Common myeloid progenitor, CD34-positive (primary cell): ENCODE results near the gene POF1B.

Source experiments
- CTCF ChIA-PET: fragments of 350-600 bp; sonication (Branson Sonifier 250); formaldehyde crosslinking; loops from one replicate; lab custom pipeline; 2021; ENCODE audit warnings: antibody characterized with exemption; lab: Charles Lee
- POLR2A ChIA-PET: fragments of 350-600 bp; sonication (Branson Sonifier 250); formaldehyde crosslinking; loops from one replicate; lab custom pipeline; 2021; ENCODE audit warnings: antibody characterized with exemption; lab: Charles Lee
- DNase-seq, 3 donors: peaks; one replicate each; pipeline versions ENCODE4 v3.0.0 to v3.0.0-alpha.2; 2013
- H3K27ac ChIP-seq, 2 experiments: 1 replicate in 1 of 2; 2 replicates in 1 of 2; pipeline ENCODE4 v1.7.0; 2013; ENCODE audit warnings: inconsistent platforms in 2 of 2, low read length in 2 of 2, mild to moderate bottlenecking in 2 of 2, low read depth in 1 of 2, moderate library complexity in 1 of 2; ENCODE audit not compliant: severe bottlenecking in 2 of 2, insufficient read depth in 1 of 2, poor library complexity in 1 of 2
- H3K27me3 ChIP-seq, 5 experiments: replicated peaks in 2 of 5; 1 replicate in 3 of 5; 2 replicates in 2 of 5; pipeline versions ENCODE4 v1.6.1 to v1.7.0; 2013; ENCODE audit warnings: low read length in 4 of 5, mild to moderate bottlenecking in 2 of 5, moderate library complexity in 2 of 5, inconsistent platforms in 1 of 5; ENCODE audit not compliant: insufficient read depth in 5 of 5, control insufficient read depth in 4 of 5
- H3K36me3 ChIP-seq, 4 experiments: 1 replicate in 2 of 4; 2 replicates in 2 of 4; pipeline versions ENCODE4 v1.6.1 to v1.7.0; 2013; ENCODE audit warnings: low read length in 3 of 4, control low read depth in 1 of 4, mild to moderate bottlenecking in 1 of 4; ENCODE audit not compliant: control insufficient read depth in 4 of 4, insufficient read depth in 4 of 4
- H3K4me1 ChIP-seq, 4 experiments: 1 replicate in 3 of 4; 2 replicates in 1 of 4; pipeline versions ENCODE4 v1.6.1 to v1.7.1; 2013; ENCODE audit warnings: low read length in 3 of 4, mild to moderate bottlenecking in 3 of 4, control low read depth in 1 of 4, inconsistent platforms in 1 of 4, moderate library complexity in 1 of 4; ENCODE audit not compliant: control insufficient read depth in 4 of 4, insufficient read depth in 4 of 4; ENCODE audit errors: control extremely low read depth in 1 of 4
- H3K4me3 ChIP-seq, 7 experiments: 1 replicate in 4 of 7; 2 replicates in 3 of 7; pipeline versions ENCODE4 v1.5.1 to v1.7.0; 2013; ENCODE audit warnings: mild to moderate bottlenecking in 7 of 7, low read length in 6 of 7, moderate library complexity in 6 of 7, inconsistent platforms in 2 of 7, low read depth in 2 of 7, control low read depth in 1 of 7; ENCODE audit not compliant: insufficient read depth in 4 of 7, control insufficient read depth in 1 of 7; ENCODE audit errors: extremely low read depth in 1 of 7
- H3K9me3 ChIP-seq, 5 experiments: 1 replicate in 4 of 5; 2 replicates in 1 of 5; pipeline versions ENCODE4 v1.6.1 to v1.7.1; 2013; ENCODE audit warnings: low read length in 4 of 5, mild to moderate bottlenecking in 2 of 5, inconsistent platforms in 1 of 5, low read depth in 1 of 5, moderate library complexity in 1 of 5; ENCODE audit not compliant: control insufficient read depth in 4 of 5, insufficient read depth in 2 of 5; ENCODE audit errors: control extremely low read depth in 1 of 5
- WGBS: methylation state at CpG from one replicate; pipeline ENCODE4 v1.1.5; 2013; ENCODE audit not compliant: insufficient coverage; 5-methylcytosine and 5-hydroxymethylcytosine counted together

Gene POF1B

GRCh38 chrX:85243155-85243554, 136.3 kb downstream of the POF1B start:
- H3K27me3 ChIP-seq = no peaks in the 10 kb centered on the region
- peak overlapping the region in 5 of 7 experiments; percentile 3 to 94 (median 77) for H3K4me3 ChIP-seq
- peak in 2 of 3 donors; percentile 13 to 16 for DNase-seq
- no peaks in the 10 kb centered on the region for H3K9me3 ChIP-seq
- CTCF ChIA-PET = no interaction called here
- no peaks in the 10 kb centered on the region for H3K36me3 ChIP-seq
- 91% methylated on average over 1 of the region's 2 CpGs for WGBS
- no peak overlapping the region for H3K27ac ChIP-seq
- peaks cover 0 to 7% (median 2%) of the 10 kb centered on the region in 4 experiments for H3K4me1 ChIP-seq
- POLR2A ChIA-PET = no interaction called here
